Measurements from ENCODE around the gene RABGAP1L.
"Not testable (repeated sequence)": the region's sequence is repeated elsewhere in the genome, so short reads cannot be mapped to it uniquely, and the experiment has no call there.

The RABGAP1L gene

GRCh38 chr1:174689524-174689923, 530.2 kb downstream of the RABGAP1L start:
- no peak for DNase-seq

DNA sequence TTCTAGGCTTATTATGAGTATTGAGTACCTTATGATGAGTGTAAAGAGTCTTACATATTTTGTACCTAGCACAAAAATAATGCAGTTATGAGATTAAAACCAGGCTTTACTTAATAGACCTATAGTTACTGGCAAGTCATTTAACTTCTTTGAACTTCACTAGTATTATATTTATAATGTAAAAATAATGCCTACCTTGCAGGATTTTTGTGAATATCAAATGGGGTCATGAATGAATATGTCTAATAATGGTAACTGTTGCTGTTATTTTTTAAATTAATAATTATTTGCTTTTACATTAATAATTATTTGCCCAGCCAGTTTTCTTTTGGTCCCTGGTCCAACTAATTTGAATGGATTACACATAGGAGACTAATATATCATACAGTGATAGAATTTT, 530.9 kb downstream of the RABGAP1L start:
- DNase-seq = no peak

- no peak for DNase-seq
Observed at GRCh38 chr1:174692313-174692712, 533.0 kb downstream of the RABGAP1L start.

DNA sequence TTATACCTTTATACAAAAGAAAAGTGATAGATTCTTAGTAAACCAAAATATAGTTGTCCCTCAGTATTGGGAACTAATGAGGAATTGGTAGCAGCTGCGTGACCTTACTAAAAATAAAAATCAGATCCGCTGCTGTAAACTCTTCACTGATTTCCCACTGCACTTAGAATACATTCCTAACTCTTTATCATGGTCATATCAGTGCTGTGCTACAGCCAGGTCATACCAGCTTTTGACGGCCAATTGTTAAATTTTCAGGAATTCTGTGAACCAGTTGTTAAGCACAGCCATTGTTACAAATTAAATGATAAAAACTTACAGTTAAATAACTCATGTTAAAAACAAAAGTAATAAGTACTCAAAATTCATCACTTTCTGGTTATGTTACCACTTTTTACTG, 533.8 kb downstream of the RABGAP1L start:
- no peak for DNase-seq

GRCh38 chr1:174693539-174693938, 534.2 kb downstream of the RABGAP1L start:
- not testable (repeated sequence) for DNase-seq

- DNase-seq = no peak
Observed at GRCh38 chr1:174696026-174696821, 536.9 kb downstream of the RABGAP1L start.

DNA sequence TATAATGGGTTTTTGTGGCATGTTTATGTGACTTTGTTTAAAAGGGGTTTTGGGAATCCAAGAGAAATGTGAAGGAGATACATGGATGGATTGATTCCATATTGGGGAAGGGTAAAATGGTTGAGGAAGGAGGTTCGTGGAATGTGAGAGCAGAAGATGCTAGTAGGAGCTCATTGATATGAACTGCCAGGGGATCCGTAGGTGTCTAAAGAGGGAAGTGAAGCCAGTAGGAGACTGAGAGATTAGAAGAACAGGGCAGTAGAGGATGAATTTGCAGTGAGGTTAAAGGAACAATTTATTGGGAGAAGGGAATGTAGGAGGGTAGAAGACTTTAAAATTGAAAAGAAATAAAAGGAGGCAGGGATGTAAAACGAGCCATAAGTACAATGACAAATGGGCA, 541.0 kb downstream of the RABGAP1L start:
- DNase-seq = no peak

- DNase-seq = no peak
Observed at GRCh38 chr1:174700775-174701174, 541.5 kb downstream of the RABGAP1L start.

- no peak for DNase-seq
Observed at GRCh38 chr1:174701565-174701964, 542.2 kb downstream of the RABGAP1L start.

- DNase-seq = no peak
Observed at GRCh38 chr1:174702011-174702410, 542.7 kb downstream of the RABGAP1L start.

GRCh38 chr1:174703309-174703708, 544.0 kb downstream of the RABGAP1L start:
- no peak for DNase-seq

DNA sequence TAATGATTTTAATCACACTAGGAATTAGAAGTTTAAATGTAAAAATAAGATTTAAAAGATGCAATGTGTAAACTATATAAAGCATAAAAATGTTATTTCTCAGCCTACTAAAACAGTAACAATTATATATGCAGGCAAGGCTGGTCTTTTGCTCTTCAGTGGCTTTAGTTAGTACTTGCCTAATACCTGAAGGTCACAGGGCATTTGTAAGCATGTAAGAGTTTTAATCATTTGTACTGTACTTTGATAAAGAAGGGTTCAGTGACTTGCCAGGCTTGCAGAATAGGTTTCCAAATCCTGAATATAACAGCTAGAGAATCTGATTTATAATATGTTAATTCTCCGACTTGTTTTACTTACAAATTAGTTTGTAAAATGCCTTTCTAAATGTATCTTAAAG, 545.0 kb downstream of the RABGAP1L start:
- DNase-seq = no peak

DNA sequence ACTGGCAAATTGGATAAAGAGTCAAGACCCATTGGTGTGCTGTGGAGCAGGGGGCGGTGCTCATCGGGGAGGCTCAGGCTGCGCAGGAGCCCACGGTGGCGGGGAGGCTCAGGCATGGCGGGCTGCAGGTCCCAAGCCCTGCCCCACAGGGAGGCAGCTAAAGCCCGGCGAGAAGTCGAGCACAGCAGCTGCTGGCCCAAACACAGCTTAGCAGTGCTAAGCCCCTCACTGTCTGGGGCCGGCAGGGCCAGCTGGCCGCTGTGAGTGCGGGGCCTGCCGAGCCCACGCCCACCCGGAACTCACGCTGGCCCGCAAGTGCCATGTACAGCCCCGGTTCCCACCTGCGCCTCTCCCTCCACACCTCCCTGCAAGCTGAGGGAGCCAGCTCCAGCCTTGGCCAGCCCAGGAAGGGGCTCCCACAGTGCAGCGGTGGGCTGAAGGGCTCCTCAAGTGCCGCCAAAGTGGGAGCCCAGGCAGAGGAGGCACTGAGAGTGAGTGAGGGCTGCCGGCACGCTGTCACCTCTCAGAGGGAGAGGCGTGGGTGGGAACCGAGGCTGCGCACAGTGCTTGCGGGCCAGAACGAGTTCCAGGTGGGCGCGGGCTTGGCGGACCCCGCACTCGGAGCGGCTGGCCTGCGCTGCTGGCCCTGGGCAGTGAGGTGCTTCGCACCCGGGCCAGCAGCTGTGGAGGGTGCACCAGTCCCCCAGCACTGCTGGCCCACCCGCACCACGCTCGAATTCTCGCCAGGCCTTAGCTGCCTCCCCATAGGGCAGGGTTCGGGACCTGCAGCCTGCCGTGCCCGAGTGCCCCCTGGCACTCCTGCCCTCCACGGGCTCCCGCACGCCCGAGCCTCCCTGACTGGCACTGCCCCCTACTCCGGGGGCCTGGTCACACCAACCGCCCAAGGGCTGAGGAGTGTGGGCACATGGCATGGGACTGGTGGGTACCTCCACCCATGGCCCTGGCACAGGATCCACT, 551.8 kb downstream of the RABGAP1L start:
- no peak for DNase-seq

- DNase-seq = not testable (repeated sequence)
Observed at GRCh38 chr1:174711848-174712247, 552.5 kb downstream of the RABGAP1L start.

DNA sequence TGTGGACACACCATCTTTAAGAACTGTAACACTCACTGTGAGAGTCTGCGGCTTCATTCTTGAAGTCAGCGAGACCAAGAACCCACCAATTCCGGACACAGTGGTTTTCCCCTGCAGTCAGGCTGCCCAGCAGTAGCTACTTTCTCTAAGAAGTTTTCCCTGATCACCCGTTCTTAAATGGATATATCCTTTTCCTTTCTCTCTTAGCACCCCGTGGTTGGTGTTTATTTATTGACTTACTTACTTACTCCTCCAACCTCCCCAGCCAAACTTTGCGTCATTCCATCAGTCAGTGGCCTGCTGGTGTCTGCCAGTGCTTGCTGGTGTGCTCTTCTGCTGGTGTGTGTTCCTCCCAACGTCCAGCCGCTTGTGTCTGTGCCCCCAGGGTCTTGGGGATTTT, 553.2 kb downstream of the RABGAP1L start:
- no peak for DNase-seq

DNA sequence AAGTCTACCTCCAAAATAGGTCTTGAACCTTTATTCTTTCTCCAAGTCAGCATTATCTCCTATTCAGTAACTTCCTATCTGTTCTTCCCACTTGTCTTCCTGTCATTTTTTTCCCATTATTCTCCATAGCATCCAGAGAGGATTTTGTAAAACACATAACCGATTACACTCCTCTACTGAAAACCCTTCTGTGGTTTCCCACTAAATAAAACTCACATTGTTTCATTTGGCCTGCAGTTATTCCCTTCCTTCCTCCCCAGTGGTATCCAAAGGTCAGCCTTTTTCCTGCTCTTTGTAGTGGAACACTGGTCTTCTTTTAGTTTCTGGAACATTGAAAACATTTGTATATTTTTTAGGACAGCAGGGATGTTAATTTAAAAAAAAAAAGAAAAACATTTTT, 554.5 kb downstream of the RABGAP1L start:
- DNase-seq = no peak

DNA sequence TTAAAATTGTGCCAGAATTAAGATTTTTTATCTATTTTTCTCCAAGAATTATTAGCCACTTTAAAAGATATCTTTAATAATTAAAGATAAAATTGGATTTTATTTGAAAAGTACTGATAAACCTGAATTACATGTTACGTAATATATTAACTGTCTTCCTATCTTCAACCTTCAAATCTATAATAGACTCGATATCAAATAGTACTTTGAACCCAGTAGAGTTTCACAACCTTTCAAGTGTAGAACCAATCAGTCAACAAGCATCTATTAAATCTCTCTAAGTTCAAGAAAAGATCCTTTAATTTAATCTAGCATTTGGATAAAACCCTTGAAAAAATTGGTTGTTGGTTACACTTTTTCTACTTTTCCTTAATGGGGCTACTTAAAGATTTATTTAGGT, 559.9 kb downstream of the RABGAP1L start:
- no peak for DNase-seq

DNA sequence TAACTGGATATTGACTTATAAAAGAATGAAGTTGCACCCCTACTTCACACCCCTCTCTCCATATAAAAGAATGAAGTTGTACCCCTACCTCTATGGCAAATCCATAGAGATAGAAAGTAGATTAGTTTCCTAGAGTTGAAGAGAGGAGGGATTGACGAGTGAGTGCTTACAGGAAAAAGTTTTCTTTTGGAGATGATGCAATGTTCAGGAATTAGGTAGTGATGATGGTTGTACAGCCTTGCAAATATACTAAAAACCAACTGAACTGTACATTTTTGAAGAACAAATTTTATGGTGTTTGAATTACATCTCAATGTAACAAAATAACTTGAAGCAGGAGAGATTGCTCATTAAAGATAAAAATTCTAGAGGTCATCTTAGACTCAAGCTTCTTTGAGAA, 561.3 kb downstream of the RABGAP1L start:
- DNase-seq = no peak

DNA sequence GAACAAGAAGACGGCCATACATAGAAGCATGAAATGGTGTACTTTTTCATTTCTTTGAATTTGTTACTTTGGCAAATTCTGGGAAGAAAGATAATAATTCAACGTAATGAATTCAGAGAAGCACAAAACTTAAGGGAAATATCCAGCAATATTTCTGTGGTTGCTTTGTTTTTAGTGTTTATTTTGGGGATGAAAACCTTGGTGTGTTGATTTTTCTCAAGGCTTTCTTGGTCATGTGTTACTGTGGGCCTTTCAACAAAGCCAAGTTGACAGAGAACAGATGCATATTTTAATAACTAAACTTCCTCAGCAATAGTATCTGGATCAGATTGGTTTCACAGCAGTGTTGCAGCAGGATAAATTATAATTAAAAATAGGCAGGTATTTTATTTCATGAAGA, 561.9 kb downstream of the RABGAP1L start:
- DNase-seq = no peak

DNA sequence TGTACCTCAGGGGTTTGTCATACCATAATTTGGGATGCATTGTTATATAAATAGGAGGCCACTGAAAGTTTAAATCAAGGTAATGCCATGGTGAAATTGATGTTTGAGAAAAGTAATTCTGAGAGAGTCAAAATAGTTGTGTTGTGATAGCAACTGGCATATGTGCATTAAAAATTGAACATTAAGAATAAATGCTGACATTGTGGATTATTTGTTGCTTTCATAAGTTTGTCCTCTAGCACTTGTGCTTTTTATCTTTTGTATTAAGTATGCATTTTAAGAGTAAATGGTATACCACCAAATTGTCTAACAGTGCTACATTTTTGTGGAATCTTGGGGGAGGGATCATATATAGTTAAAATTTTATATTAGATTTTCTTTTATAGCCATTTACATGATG, 564.5 kb downstream of the RABGAP1L start:
- DNase-seq = no peak

- no peak for DNase-seq
Observed at GRCh38 chr1:174724219-174724618, 564.9 kb downstream of the RABGAP1L start.

DNA sequence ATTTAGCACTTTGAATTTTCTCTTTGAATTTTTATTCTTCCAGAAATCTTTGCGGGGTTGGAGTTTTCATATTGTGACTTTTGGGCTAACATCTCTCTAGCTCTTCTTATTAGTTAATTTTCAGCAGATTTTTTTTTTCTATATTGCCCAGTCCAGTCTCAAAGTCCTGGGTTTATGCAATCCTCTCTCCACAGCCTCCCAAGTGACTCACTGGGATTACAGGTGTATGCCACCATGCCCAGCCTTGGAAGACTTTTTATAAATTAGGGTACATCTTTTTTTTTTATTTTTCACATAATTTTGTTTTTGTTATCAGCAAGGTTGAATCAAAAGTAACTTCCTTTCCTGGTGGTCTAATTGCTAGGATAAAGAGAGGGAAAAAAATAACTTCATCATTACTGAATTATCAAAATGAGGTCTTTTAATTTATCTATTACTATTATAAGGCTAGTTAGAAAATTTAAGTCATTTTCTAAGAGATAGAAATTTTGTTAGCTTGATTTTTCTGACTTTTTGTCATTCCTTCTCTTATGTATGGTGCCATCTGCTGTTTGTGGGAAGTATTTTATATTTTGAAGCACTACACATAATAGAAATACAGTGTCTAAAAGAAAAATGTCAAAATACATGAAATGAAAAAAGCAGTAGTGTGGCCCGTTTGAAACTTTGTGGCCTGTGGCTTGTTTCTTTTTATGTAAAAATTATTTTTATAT, 567.0 kb downstream of the RABGAP1L start:
- no peak for DNase-seq

GRCh38 chr1:174726880-174727585, 567.7 kb downstream of the RABGAP1L start:
- no peak for DNase-seq
